CD4-positive, CD25-positive, alpha-beta regulatory T cell (primary cell): Measurements from ENCODE around the gene RPS6KA5. TPM values are rescaled to one million over a fixed set of nuclear protein-coding genes. Genes with fewer than 3 reads are reported as not detected.
A peak's percentile ranks its signal among the peaks of the same experiment; 100 is the strongest.

Experiments
- ATAC-seq, 2 donors: fragments of 150-1000 bp; cut with Tn5 transposase; one replicate each; pipeline ENCODE4 v1.10.0; 2021; ENCODE audit warnings: low read depth in 2 of 2, moderate number of reproducible peaks in 2 of 2, moderate library complexity in 1 of 2
- DNase-seq, 3 donors: peaks; one replicate each; pipeline versions ENCODE4 v3.0.0 to v3.0.0-alpha.2; 2012 to 2022; ENCODE audit warnings: mixed read lengths in 1 of 3
- H3K27ac ChIP-seq: one replicate; pipeline ENCODE4 v1.7.0; 2013; ENCODE audit warnings: mild to moderate bottlenecking, low read length; ENCODE audit not compliant: insufficient read depth, poor library complexity, severe bottlenecking
- H3K27me3 ChIP-seq: one replicate; pipeline ENCODE4 v1.7.0; 2013; ENCODE audit warnings: low read length; ENCODE audit not compliant: control insufficient read depth, insufficient read depth
- H3K36me3 ChIP-seq: one replicate; pipeline ENCODE4 v1.7.0; 2013; ENCODE audit warnings: mild to moderate bottlenecking, low read length, moderate library complexity; ENCODE audit not compliant: control insufficient read depth, insufficient read depth
- H3K4me1 ChIP-seq: 2 replicates; pipeline ENCODE4 v1.7.0; 2013; ENCODE audit warnings: mild to moderate bottlenecking, low read length; ENCODE audit not compliant: insufficient read depth, control insufficient read depth, poor library complexity, severe bottlenecking
- H3K4me3 ChIP-seq: one replicate; pipeline ENCODE4 v1.7.0; 2013; ENCODE audit warnings: low read depth, mild to moderate bottlenecking, low read length, moderate library complexity
- H3K9me3 ChIP-seq, 2 experiments: 1 replicate in 1 of 2; 2 replicates in 1 of 2; pipeline ENCODE4 v1.7.0; 2013; ENCODE audit warnings: low read length in 2 of 2, mild to moderate bottlenecking in 1 of 2, moderate library complexity in 1 of 2; ENCODE audit not compliant: control insufficient read depth in 2 of 2
- H3K27ac Mint-ChIP-seq, 3 donors: one replicate each; pipeline ENCODE4 v1.8.0; 2020 to 2022; ENCODE audit warnings: mild to moderate bottlenecking in 3 of 3, mixed read lengths in 3 of 3, moderate library complexity in 2 of 3
- H3K27me3 Mint-ChIP-seq: one replicate; pipeline ENCODE4 v1.8.0; 2022; ENCODE audit warnings: mild to moderate bottlenecking, mixed read lengths
- H3K36me3 Mint-ChIP-seq: one replicate; pipeline ENCODE4 v1.8.0; 2020; ENCODE audit warnings: mixed read lengths
- H3K4me1 Mint-ChIP-seq, 4 donors: one replicate each; pipeline ENCODE4 v1.8.0; 2020 to 2022; ENCODE audit warnings: mixed read lengths in 4 of 4, mild to moderate bottlenecking in 1 of 4
- H3K4me3 Mint-ChIP-seq, 4 donors: one replicate each; pipeline ENCODE4 v1.8.0; 2020 to 2022; ENCODE audit warnings: mild to moderate bottlenecking in 4 of 4, mixed read lengths in 4 of 4, moderate library complexity in 3 of 4
- H3K9me3 Mint-ChIP-seq, 7 donors: one replicate each; pipeline ENCODE4 v1.8.0; 2020 to 2022; ENCODE audit warnings: mixed read lengths in 7 of 7, mild to moderate bottlenecking in 3 of 7, moderate library complexity in 2 of 7
- polyA plus RNA-seq, 4 donors: library from polyadenylated mRNA; unstranded; fragments of 300-500 nt; fragmentation: Illumina TruSeq; gene quantifications; one replicate each; pipeline ENCODE4 v1.2.3, GENCODE V29; 2021
- total RNA-seq: library from RNA; stranded (reverse); gene quantifications from one replicate; pipeline ENCODE4 v1.2.3, GENCODE V29; 2022

RPS6KA5 gene
- total and polyA plus RNA-seq, 5 donors from 2014 or later: 20.9 to 38.2 (median 25.7) TPM

DNA sequence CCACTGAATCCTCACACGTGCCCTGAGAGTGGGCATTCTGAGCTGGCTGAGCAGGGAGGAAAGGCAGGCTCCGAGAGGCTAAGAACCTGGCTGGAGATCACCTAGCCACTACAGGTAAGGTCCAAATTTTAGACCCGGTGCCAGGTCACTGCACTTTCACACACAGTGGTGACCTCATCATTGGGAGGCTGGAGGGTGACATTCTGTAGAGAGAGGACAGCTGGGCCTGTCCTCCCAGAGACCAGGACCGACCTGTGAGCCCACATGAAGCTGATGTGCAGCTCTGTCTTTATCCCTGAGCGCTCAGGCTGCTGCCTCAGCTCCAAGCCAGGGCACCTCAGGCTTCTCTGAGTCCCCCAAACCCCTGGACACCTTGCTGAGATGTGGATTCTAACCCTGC, 248.3 kb downstream of the RPS6KA5 start:
- Mint-ChIP-seq H3K4me3 (no peak overlapping the region), H3K27ac (no peak overlapping the region), H3K4me1 (peaks cover 0 to 5% (median 2%) of the 10 kb centered on the region in 4 donors), H3K27me3 (peaks cover 14% of the 10 kb centered on the region), H3K36me3 (no peaks in the 10 kb centered on the region), H3K9me3 (peaks cover 0 to 1% (median 0%) of the 10 kb centered on the region in 7 donors)
- peaks cover 3% of the 10 kb centered on the region for H3K27me3 ChIP-seq
- H3K27ac ChIP-seq: no peak overlapping the region
- no peaks in the 10 kb centered on the region for H3K36me3 ChIP-seq
- peaks cover 7% of the 10 kb centered on the region for H3K4me1 ChIP-seq
- no peak overlapping the region for H3K4me3 ChIP-seq
- DNase-seq (no peak), ATAC-seq (no peak)
- H3K9me3 ChIP-seq: no peaks in the 10 kb centered on the region

DNA sequence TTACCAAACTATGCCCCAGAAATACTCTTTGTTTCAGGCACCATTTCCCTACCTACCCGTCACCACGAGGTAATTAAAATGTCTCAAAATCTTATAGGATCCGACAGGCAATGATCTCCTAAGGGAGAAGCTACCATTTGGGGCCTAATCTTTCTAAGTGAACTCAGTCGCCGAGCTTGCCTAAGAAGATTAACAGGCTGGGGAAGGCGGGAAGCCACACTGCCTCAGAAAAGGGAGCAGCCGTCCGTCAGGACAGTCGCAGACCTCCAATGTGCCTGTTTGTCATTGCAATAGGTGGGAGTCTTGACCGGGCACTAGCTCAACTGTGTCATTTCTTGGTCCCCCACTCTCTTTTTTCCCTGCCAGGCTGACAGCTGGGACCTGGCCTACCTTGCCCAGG, 248.8 kb downstream of the RPS6KA5 start:
- H3K27ac ChIP-seq: no peak overlapping the region
- H3K9me3 ChIP-seq: no peaks in the 10 kb centered on the region
- no peak overlapping the region for H3K4me3 ChIP-seq
- Mint-ChIP-seq H3K27me3 (peaks cover 14% of the 10 kb centered on the region), H3K36me3 (no peaks in the 10 kb centered on the region), H3K4me1 (peaks cover 0 to 5% (median 2%) of the 10 kb centered on the region in 4 donors), H3K9me3 (peaks cover 0 to 1% (median 0%) of the 10 kb centered on the region in 7 donors), H3K27ac (no peak overlapping the region), H3K4me3 (no peak overlapping the region)
- H3K4me1 ChIP-seq: peaks cover 6% of the 10 kb centered on the region
- no peaks in the 10 kb centered on the region for H3K36me3 ChIP-seq
- no peak for DNase-seq
- H3K27me3 ChIP-seq: peaks cover 3% of the 10 kb centered on the region
- no peak for ATAC-seq

- H3K4me1 Mint-ChIP-seq: peaks cover 0 to 5% (median 2%) of the 10 kb centered on the region in 4 donors
- no peak overlapping the region for H3K27ac Mint-ChIP-seq
- no peaks in the 10 kb centered on the region for H3K36me3 Mint-ChIP-seq
- H3K27me3 Mint-ChIP-seq: peaks cover 14% of the 10 kb centered on the region
- no peaks in the 10 kb centered on the region for H3K9me3 ChIP-seq
- H3K9me3 Mint-ChIP-seq: peaks cover 0 to 1% (median 0%) of the 10 kb centered on the region in 7 donors
- peaks cover 3% of the 10 kb centered on the region for H3K27me3 ChIP-seq
- ATAC-seq (no peak), DNase-seq (no peak)
- no peak overlapping the region for H3K4me3 Mint-ChIP-seq
- H3K4me1 ChIP-seq: peaks cover 4% of the 10 kb centered on the region
- H3K4me3 ChIP-seq: no peak overlapping the region
- H3K27ac ChIP-seq: no peak overlapping the region
- no peaks in the 10 kb centered on the region for H3K36me3 ChIP-seq
Observed at GRCh38 chr14:90810806-90811205, 249.6 kb downstream of the RPS6KA5 start.

DNA sequence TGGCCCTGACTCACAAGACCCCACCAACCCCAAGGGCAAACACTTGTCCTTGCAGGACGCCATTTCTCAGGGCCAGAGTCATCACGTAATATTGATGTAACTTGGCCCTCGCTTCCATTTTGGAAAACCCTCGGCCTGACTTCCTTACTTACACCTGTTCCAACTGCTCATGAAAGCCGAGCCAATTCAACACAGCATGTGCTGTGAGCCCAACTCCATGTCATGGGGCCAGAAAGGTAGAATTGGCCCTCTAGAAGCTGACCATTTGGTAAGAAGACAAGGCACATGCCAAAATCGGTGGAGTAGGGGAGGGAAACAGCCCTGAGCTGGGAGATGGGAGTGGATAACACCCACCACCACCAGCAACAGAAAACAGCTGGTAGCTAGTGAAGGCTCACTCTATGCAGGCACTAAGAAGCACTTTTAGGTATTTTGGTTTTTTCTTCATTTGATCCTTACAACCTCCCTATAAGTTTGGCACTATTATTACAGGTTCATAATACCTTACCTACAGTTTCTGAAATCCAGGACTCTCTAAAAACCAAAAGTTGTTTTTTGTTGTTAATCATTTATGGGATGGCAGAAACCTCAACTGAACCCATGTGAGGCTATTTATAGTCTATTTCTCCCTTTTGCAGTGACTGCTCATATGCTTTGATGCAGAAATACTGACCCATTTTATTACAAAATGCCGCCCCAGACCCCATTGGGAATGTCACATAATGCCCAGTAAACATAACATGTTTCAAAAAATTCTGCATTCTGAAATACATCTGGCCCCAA, 250.7 kb downstream of the RPS6KA5 start:
- Histone ChIP-seq H3K4me3 (no peak overlapping the region), H3K4me1 (no peaks in the 10 kb centered on the region), H3K36me3 (no peaks in the 10 kb centered on the region), H3K27me3 (no peaks in the 10 kb centered on the region), H3K27ac (no peak overlapping the region), H3K9me3 (no peaks in the 10 kb centered on the region)
- H3K27me3 Mint-ChIP-seq: peaks cover 4% of the 10 kb centered on the region
- H3K27ac Mint-ChIP-seq: no peak overlapping the region
- H3K9me3 Mint-ChIP-seq: peaks cover 0 to 1% (median 0%) of the 10 kb centered on the region in 7 donors
- no peak overlapping the region for H3K4me3 Mint-ChIP-seq
- DNase-seq (no peak), ATAC-seq (no peak)
- no peaks in the 10 kb centered on the region for H3K4me1 Mint-ChIP-seq
- no peaks in the 10 kb centered on the region for H3K36me3 Mint-ChIP-seq

- DNase-seq: no peak
- Mint-ChIP-seq H3K27ac (no peak overlapping the region), H3K4me1 (no peaks in the 10 kb centered on the region), H3K27me3 (no peaks in the 10 kb centered on the region), H3K4me3 (no peak overlapping the region), H3K9me3 (peaks cover 0 to under 1% (median 0%) of the 10 kb centered on the region in 7 donors), H3K36me3 (no peaks in the 10 kb centered on the region)
- ATAC-seq: no peak
- Histone ChIP-seq H3K27me3 (no peaks in the 10 kb centered on the region), H3K4me3 (no peak overlapping the region), H3K36me3 (no peaks in the 10 kb centered on the region), H3K9me3 (no peaks in the 10 kb centered on the region), H3K4me1 (no peaks in the 10 kb centered on the region), H3K27ac (no peak overlapping the region)
Observed at GRCh38 chr14:90808759-90809529, 251.5 kb downstream of the RPS6KA5 start.

GRCh38 chr14:90807060-90807459, 253.4 kb downstream of the RPS6KA5 start:
- Histone ChIP-seq H3K27ac (no peak overlapping the region), H3K4me3 (no peak overlapping the region), H3K36me3 (no peaks in the 10 kb centered on the region), H3K4me1 (no peaks in the 10 kb centered on the region), H3K9me3 (no peaks in the 10 kb centered on the region), H3K27me3 (no peaks in the 10 kb centered on the region)
- Mint-ChIP-seq H3K4me3 (no peak overlapping the region), H3K9me3 (no peaks in the 10 kb centered on the region), H3K27me3 (no peaks in the 10 kb centered on the region), H3K27ac (peak overlapping the region in 1 of 3 donors; percentile 47), H3K36me3 (no peaks in the 10 kb centered on the region), H3K4me1 (peaks cover 0 to 2% (median 0%) of the 10 kb centered on the region in 4 donors)
- ATAC-seq (no peak), DNase-seq (no peak)

DNA sequence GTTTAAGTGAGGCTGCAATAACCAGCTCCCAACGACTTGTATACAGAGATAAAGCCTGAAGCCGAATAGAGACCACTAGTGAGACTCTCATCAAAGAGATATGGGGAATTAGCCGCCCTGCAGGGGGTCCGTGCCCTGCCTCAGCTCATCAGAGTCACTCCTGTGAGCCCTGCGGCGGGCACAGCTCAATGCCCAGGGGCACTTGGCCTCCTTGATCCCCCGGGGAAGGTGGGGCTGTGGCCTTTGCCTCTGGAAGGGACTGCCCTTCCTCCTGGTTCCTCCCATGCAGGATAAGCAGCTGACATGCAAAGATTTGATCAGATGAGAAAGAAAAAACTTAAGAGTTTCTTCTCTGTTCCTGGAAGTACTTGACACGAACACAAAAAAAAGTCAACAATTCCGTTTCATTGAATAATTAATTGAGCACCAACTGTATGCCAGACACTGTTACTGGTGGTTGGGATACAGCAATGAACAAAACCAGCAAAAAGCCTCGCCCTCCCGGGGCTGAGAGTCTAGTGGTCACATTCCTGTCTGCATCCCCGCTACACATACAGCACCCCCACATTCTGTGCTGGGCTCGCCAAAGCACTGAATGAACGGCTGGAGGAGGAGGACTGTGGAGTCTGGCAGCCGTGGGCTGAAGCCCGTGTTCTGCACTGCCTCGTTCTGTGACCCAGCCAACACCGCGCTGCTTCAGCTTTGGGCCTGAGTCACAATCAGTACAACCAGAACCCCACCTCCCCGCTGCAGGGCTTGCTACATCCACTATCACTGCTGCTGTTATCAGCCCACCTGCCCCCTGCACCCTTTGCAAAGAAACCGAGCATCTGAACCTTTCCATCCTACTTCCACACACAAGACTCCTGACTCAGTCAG, 254.5 kb downstream of the RPS6KA5 start:
- H3K4me1 Mint-ChIP-seq: peaks cover 0 to 9% (median 5%) of the 10 kb centered on the region in 4 donors
- no peak overlapping the region for H3K27ac Mint-ChIP-seq
- no peaks in the 10 kb centered on the region for H3K9me3 ChIP-seq
- no peak overlapping the region for H3K4me3 Mint-ChIP-seq
- no peak for DNase-seq
- no peaks in the 10 kb centered on the region for H3K36me3 ChIP-seq
- no peak overlapping the region for H3K27ac ChIP-seq
- H3K4me1 ChIP-seq: peaks cover 5% of the 10 kb centered on the region
- no peak overlapping the region for H3K4me3 ChIP-seq
- H3K27me3 ChIP-seq: no peaks in the 10 kb centered on the region
- H3K27me3 Mint-ChIP-seq: no peaks in the 10 kb centered on the region
- ATAC-seq: no peak
- peaks cover 0 to 1% (median 0%) of the 10 kb centered on the region in 7 donors for H3K9me3 Mint-ChIP-seq
- H3K36me3 Mint-ChIP-seq: no peaks in the 10 kb centered on the region
